Kidney (tissue), 14 donors: ENCODE data around the gene TBX10. TPM values are rescaled to one million over a fixed set of nuclear protein-coding genes. Genes with fewer than 3 reads are reported as not detected.
A peak's percentile ranks its signal among the peaks of the same experiment; 100 is the strongest.

Experiments
- DNase-seq, 5 donors: peaks; one replicate each; pipeline ENCODE4 v3.0.0-alpha.2; 2013 to 2020
- FAIRE-seq: peaks from 2 replicates; lab custom pipeline; 2012; peaks lifted over from hg19 to GRCh38; lab: Jason Lieb, UNC
- H3K27ac ChIP-seq, 2 donors: one replicate each; pipeline ENCODE4 v1.7.0; 2013; ENCODE audit warnings: low read depth in 2 of 2, low read length in 2 of 2, inconsistent platforms in 1 of 2
- H3K27me3 ChIP-seq: one replicate; pipeline ENCODE4 v1.7.1; 2013; ENCODE audit warnings: low read length, inconsistent platforms; ENCODE audit not compliant: control insufficient read depth, insufficient read depth
- H3K36me3 ChIP-seq, 3 donors: one replicate each; pipeline versions ENCODE4 v1.7.0 to v1.7.1; 2013; ENCODE audit warnings: low read length in 3 of 3, control low read depth in 1 of 3, inconsistent platforms in 1 of 3; ENCODE audit not compliant: insufficient read depth in 3 of 3, control insufficient read depth in 2 of 3
- H3K4me1 ChIP-seq, 3 donors: one replicate each; pipeline versions ENCODE4 v1.7.0 to v1.7.1; 2013; ENCODE audit warnings: low read length in 3 of 3, inconsistent platforms in 1 of 3, low read depth in 1 of 3; ENCODE audit not compliant: control insufficient read depth in 2 of 3, insufficient read depth in 2 of 3
- H3K4me3 ChIP-seq, 3 donors: one replicate each; pipeline versions ENCODE4 v1.7.0 to v1.8.1; 2013; ENCODE audit warnings: low read length in 3 of 3, control low read depth in 1 of 3, inconsistent platforms in 1 of 3
- H3K9ac ChIP-seq, 3 donors: one replicate each; pipeline versions ENCODE4 v1.7.0 to v1.7.1; 2013; ENCODE audit warnings: low read length in 3 of 3, control low read depth in 1 of 3, inconsistent platforms in 1 of 3
- H3K9me3 ChIP-seq, 3 donors: one replicate each; pipeline versions ENCODE4 v1.7.0 to v1.7.1; 2013; ENCODE audit warnings: low read length in 3 of 3, control low read depth in 1 of 3, inconsistent platforms in 1 of 3; ENCODE audit not compliant: control insufficient read depth in 2 of 3, insufficient read depth in 1 of 3
- intact Hi-C: fragments of 100-400 bp; cut with DNase I; formaldehyde crosslinking; loops from one replicate; pipeline ENCODE4 v1.11.1; 2022
- polyA plus RNA-seq: library from polyadenylated mRNA; stranded (reverse); fragments of 350-450 nt; fragmentation: Illumina TruSeq; extraction: RNeasy Lipid Tissue Mini Kit (QIAGEN cat#74804); gene quantifications from one replicate; pipeline ENCODE4 v1.2.3, GENCODE V29; 2014; ENCODE audit warnings: low read depth, low replicate concordance; ENCODE audit not compliant: insufficient read depth
- total RNA-seq: library from RNA; stranded (reverse); fragmentation: NEBNext Ultra II Directional; extraction: Animal tissue kit (Norgen Biotek cat#: 25700); gene quantifications from one replicate; pipeline ENCODE4 v1.2.1, GENCODE V29; 2021
- TF ChIP-seq, protein P1 (sequence below): IDR thresholded peaks from 3 replicates; pipeline ENCODE4 v1.5.1; 2012; ENCODE audit warnings: mild to moderate bottlenecking, moderate library complexity, borderline replicate concordance; ENCODE audit not compliant: insufficient read depth; ENCODE audit errors: extremely low read depth
- donor health status: control.
- donor health status: control.
- donor health status: control.
- donor health status: control.
- donor health status: control.
- donor health status: DM: yes; HTN: yes; CAD: no.
- donor health status: Normal renal cell carcinoma (clear cell type).

The TBX10 gene
- total and polyA plus RNA-seq, 2 donors from 2014 or later, result not detected

DNA sequence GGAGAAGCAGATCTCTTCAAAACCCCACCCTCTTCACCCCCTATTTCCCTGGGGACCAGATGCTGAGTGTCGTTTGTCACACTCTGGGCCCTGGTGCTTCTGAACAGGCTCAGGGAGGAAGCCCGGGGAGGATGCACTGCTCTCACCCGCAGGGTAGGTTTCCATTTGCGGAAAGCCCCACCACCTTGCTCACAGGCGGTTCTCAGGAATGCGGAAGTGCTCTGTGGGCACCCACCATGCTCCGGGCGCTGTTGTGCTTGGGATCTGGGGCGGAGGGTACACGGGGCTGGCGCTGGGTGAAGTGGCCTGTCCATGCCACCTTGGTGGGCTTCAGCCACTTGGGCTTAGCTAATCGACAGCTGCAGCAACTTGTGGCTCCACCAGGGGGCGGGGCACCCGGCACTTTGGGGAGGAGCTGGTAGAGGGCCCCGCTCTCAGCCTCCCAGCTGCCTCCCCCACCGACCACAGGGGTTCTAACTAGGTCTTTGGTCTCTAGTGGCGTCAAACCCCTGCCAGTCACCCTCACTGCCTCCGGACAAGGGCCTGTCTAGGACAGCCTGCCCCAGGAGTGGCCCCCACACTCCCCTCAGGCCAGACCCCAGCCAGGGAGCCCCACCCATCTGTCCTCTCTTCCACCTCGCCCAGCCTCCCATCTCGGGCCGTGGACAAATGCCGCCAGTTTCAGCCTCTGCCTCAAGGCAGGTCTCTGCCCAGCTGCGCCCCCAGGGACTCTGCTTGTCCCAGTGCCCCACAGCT lies 25.4 kb downstream of the TBX10 start:
- Histone ChIP-seq H3K36me3 (peaks cover 0 to 14% (median 11%) of the 10 kb centered on the region in 3 donors), H3K9ac (peak overlapping the region in 2 of 3 donors; percentile 58 to 71), H3K4me1 (peaks cover 0 to 16% (median 0%) of the 10 kb centered on the region in 3 donors), H3K4me3 (peak overlapping the region in 1 of 3 donors; percentile 49), H3K9me3 (no peaks in the 10 kb centered on the region), H3K27ac (peak overlapping the region; percentile 48 to 52), H3K27me3 (no peaks in the 10 kb centered on the region)
- peak; percentile 67 to 90 (median 78) for DNase-seq
- intact Hi-C loops, result no loop called here
- TF ChIP-seq, protein P1, sequence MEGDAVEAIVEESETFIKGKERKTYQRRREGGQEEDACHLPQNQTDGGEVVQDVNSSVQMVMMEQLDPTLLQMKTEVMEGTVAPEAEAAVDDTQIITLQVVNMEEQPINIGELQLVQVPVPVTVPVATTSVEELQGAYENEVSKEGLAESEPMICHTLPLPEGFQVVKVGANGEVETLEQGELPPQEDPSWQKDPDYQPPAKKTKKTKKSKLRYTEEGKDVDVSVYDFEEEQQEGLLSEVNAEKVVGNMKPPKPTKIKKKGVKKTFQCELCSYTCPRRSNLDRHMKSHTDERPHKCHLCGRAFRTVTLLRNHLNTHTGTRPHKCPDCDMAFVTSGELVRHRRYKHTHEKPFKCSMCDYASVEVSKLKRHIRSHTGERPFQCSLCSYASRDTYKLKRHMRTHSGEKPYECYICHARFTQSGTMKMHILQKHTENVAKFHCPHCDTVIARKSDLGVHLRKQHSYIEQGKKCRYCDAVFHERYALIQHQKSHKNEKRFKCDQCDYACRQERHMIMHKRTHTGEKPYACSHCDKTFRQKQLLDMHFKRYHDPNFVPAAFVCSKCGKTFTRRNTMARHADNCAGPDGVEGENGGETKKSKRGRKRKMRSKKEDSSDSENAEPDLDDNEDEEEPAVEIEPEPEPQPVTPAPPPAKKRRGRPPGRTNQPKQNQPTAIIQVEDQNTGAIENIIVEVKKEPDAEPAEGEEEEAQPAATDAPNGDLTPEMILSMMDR, result peak; percentile 26
- no peak for FAIRE-seq

DNA sequence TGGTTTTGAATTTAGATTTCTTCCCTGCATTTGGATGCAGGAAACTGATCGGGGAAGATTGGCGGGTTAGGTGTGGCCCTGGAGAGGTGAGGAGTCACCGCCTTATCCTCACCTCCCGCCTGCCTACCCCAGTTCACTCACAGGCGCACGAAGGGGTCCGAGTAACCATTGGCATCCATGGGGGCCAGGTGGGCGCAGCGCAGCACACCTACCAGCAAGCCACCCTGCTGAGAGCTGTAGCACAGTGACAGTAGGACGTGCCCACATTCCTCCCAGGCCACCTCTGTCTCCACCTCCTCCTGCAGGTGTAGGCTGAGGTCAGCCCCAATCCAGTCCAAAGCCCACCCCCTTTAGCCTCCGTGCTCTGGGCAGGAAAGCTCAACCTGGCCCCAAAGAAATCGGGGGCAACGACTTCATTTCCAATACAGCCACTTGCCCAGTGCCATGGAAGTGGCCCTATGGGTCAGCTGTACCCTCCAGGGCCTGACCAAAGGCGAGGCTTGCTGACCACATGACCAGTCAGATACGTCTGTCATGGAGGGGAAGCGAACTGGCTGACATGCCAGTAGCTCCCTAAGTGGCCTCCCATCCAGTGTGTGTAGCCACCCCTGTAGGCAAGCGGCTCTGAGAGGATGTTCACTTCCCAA lies 26.1 kb downstream of the TBX10 start:
- H3K4me1 ChIP-seq, result peaks cover 0 to 16% (median 0%) of the 10 kb centered on the region in 3 donors
- no peak for FAIRE-seq
- H3K9ac ChIP-seq, result peak overlapping the region in 1 of 3 donors; percentile 71
- peaks cover 0 to 18% (median 16%) of the 10 kb centered on the region in 3 donors for H3K36me3 ChIP-seq
- H3K9me3 ChIP-seq, result no peaks in the 10 kb centered on the region
- peak overlapping the region; percentile 20 to 52 for H3K27ac ChIP-seq
- intact Hi-C loops, result no loop called here
- peak overlapping the region in 1 of 3 donors; percentile 49 for H3K4me3 ChIP-seq
- DNase-seq, result no peak
- H3K27me3 ChIP-seq, result no peaks in the 10 kb centered on the region
- TF ChIP-seq, protein P1, result no peak

DNA sequence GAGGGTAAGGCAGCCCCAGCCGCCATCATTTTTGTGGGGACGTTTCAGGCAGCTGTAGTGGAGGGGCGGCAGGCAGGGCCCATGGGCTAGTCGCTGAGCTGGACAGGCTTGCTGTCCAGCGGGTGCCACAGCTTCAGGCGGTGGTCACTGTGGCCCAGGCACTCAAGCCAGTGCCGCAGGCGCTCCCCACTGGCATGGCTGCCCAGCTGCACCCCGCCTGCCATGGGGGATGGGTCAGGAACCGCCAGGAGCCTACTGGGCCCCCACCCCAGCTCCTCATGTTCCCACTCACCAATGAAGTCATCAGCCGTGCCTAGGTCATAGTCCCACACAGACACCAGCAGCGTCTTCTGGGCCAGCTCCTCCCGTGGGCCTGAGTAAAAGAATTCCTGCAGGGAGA lies 26.8 kb downstream of the TBX10 start:
- no peaks in the 10 kb centered on the region for H3K27me3 ChIP-seq
- peaks cover 0 to 18% (median 16%) of the 10 kb centered on the region in 3 donors for H3K36me3 ChIP-seq
- FAIRE-seq (no peak), DNase-seq (no peak)
- H3K4me1 ChIP-seq, result peaks cover 0 to 17% (median 0%) of the 10 kb centered on the region in 3 donors
- intact Hi-C loops, result no loop called here
- H3K27ac ChIP-seq, result no peak overlapping the region
- H3K4me3 ChIP-seq, result no peak overlapping the region
- H3K9ac ChIP-seq, result no peak overlapping the region
- TF ChIP-seq, protein P1, result no peak
- H3K9me3 ChIP-seq, result no peaks in the 10 kb centered on the region
